Karpas-422 (cell line): Measurements from ENCODE around the gene ABCD3. TPM values are rescaled to one million over a fixed set of nuclear protein-coding genes. Genes with fewer than 3 reads are reported as not detected.
A peak's percentile ranks its signal among the peaks of the same experiment; 100 is the strongest.

ENCODE experiments used
- DNase-seq: peaks from one replicate; pipeline ENCODE4 v3.0.0-alpha.2; 2015
- H2AFZ ChIP-seq: fragments of 200-600 bp; sonication (generic); 2 replicates; pipeline ENCODE4 v1.6.1; 2014; ENCODE audit warnings: antibody characterized with exemption, low read length, mixed read lengths
- H3K27ac ChIP-seq: fragments of 200-600 bp; sonication (generic); 2 replicates; pipeline ENCODE4 v1.5.1; 2014; ENCODE audit warnings: mild to moderate bottlenecking, low read length, moderate library complexity
- H3K27me3 ChIP-seq: fragments of 200-600 bp; sonication (generic); 2 replicates; pipeline ENCODE4 v1.6.1; 2014; ENCODE audit warnings: low read length, mixed read lengths
- H3K36me3 ChIP-seq: fragments of 200-600 bp; sonication (generic); 2 replicates; pipeline ENCODE4 v1.6.1; 2014; ENCODE audit warnings: low read length, mixed read lengths; ENCODE audit not compliant: insufficient read depth
- H3K4me1 ChIP-seq: fragments of 200-600 bp; sonication (generic); 2 replicates; pipeline ENCODE4 v1.6.1; 2014; ENCODE audit warnings: mild to moderate bottlenecking, low read length, mixed read lengths
- H3K4me2 ChIP-seq: fragments of 200-600 bp; sonication (generic); 2 replicates; pipeline ENCODE4 v1.6.1; 2014; ENCODE audit warnings: low read length, low read depth, mild to moderate bottlenecking; ENCODE audit not compliant: poor library complexity, severe bottlenecking
- H3K4me3 ChIP-seq: fragments of 200-600 bp; sonication (generic); 2 replicates; pipeline ENCODE4 v1.5.1; 2014; ENCODE audit warnings: mild to moderate bottlenecking, antibody characterized with exemption, low read length, mixed read lengths
- H3K79me2 ChIP-seq: fragments of 200-600 bp; sonication (generic); 2 replicates; pipeline ENCODE4 v1.6.1; 2014; ENCODE audit warnings: mild to moderate bottlenecking, low read length, mixed read lengths
- H3K9ac ChIP-seq: fragments of 200-600 bp; sonication (generic); 2 replicates; pipeline ENCODE4 v1.6.0; 2014; ENCODE audit warnings: low read length
- H3K9me2 ChIP-seq: fragments of 200-600 bp; sonication (generic), shearing (Covaris generic); replicated peaks from 2 replicates; pipeline ENCODE4 v1.6.0; 2014; ENCODE audit warnings: mild to moderate bottlenecking, low read length, moderate library complexity; ENCODE audit not compliant: insufficient read depth
- H3K9me3 ChIP-seq: fragments of 300-700, 200-600 bp; sonication (generic); 2 replicates; pipeline ENCODE4 v1.6.1; 2014; ENCODE audit warnings: low read length, mixed read lengths
- H4K20me1 ChIP-seq: fragments of 200-600 bp; sonication (generic); 2 replicates; pipeline ENCODE4 v1.6.1; 2014; ENCODE audit warnings: mild to moderate bottlenecking, antibody characterized with exemption, low read length, low read depth; ENCODE audit not compliant: insufficient read depth
- total RNA-seq: library from RNA; depleted of rRNA; stranded (reverse); fragments of >200 nt; shearing (Covaris generic); gene quantifications from 2 replicates; pipeline ENCODE4 v1.2.3, GENCODE V29; 2014; ENCODE audit warnings: low replicate concordance

ABCD3 gene
- total RNA-seq, 1 experiment from 2014 or later, result 19.5 TPM

DNA sequence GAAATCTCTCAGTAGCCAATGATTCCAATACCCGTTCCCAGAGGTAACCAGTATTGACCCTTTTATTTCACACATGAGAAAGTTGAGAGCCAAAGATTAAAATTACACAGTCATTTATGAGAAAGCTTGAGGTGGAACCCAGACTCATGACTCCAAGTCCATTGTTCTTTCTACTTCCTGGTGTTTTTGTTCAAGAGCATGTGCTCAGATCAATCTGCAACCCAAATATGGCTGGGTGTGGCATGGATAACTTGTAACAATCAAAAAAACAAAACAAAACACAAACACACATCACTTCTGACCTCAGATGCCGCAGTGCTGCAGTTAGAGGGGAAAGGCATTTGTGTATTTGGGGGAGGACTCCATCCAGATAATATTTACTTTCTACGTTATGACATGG is 18.7 kb upstream of the ABCD3 start:
- H3K27ac ChIP-seq, result no peak overlapping the region
- H3K9ac ChIP-seq, result no peak overlapping the region
- H3K36me3 ChIP-seq, result no peaks in the 10 kb centered on the region
- H3K4me2 ChIP-seq, result no peak overlapping the region
- H3K4me3 ChIP-seq, result no peak overlapping the region
- H3K27me3 ChIP-seq, result no peaks in the 10 kb centered on the region
- no peak for DNase-seq
- H4K20me1 ChIP-seq, result no peaks in the 10 kb centered on the region
- no peaks in the 10 kb centered on the region for H3K9me3 ChIP-seq
- H3K4me1 ChIP-seq, result no peaks in the 10 kb centered on the region
- no peaks in the 10 kb centered on the region for H3K9me2 ChIP-seq
- H2AFZ ChIP-seq, result no peak overlapping the region
- no peaks in the 10 kb centered on the region for H3K79me2 ChIP-seq

- Histone ChIP-seq H4K20me1 (no peaks in the 10 kb centered on the region), H3K79me2 (no peaks in the 10 kb centered on the region), H3K9ac (no peak overlapping the region), H3K4me3 (no peak overlapping the region), H3K4me1 (no peaks in the 10 kb centered on the region), H3K9me2 (no peaks in the 10 kb centered on the region), H3K9me3 (no peaks in the 10 kb centered on the region), H2AFZ (no peak overlapping the region), H3K4me2 (no peak overlapping the region), H3K27me3 (no peaks in the 10 kb centered on the region), H3K27ac (no peak overlapping the region), H3K36me3 (no peaks in the 10 kb centered on the region)
- no peak for DNase-seq
These were observed 17.0 kb upstream of the ABCD3 start for GRCh38 chr1:94401206-94401605.

- no peaks in the 10 kb centered on the region for H3K36me3 ChIP-seq
- H3K4me2 ChIP-seq, result no peak overlapping the region
- H3K9me3 ChIP-seq, result no peaks in the 10 kb centered on the region
- no peak overlapping the region for H2AFZ ChIP-seq
- no peak overlapping the region for H3K9ac ChIP-seq
- H3K9me2 ChIP-seq, result no peaks in the 10 kb centered on the region
- no peak overlapping the region for H3K27ac ChIP-seq
- H3K27me3 ChIP-seq, result no peaks in the 10 kb centered on the region
- peaks cover 13% of the 10 kb centered on the region for H3K4me1 ChIP-seq
- no peak overlapping the region for H3K4me3 ChIP-seq
- DNase-seq, result no peak
- H3K79me2 ChIP-seq, result no peaks in the 10 kb centered on the region
- no peaks in the 10 kb centered on the region for H4K20me1 ChIP-seq
These were observed 11.7 kb upstream of the ABCD3 start for GRCh38 chr1:94406446-94406845.

GRCh38 chr1:94408104-94408830 is 9.9 kb upstream of the ABCD3 start:
- no peak overlapping the region for H3K9ac ChIP-seq
- no peak for DNase-seq
- no peaks in the 10 kb centered on the region for H3K79me2 ChIP-seq
- H4K20me1 ChIP-seq, result no peaks in the 10 kb centered on the region
- no peaks in the 10 kb centered on the region for H3K27me3 ChIP-seq
- H3K4me1 ChIP-seq, result peaks cover 28% of the 10 kb centered on the region
- no peaks in the 10 kb centered on the region for H3K9me2 ChIP-seq
- H3K9me3 ChIP-seq, result no peaks in the 10 kb centered on the region
- H3K4me3 ChIP-seq, result no peak overlapping the region
- no peaks in the 10 kb centered on the region for H3K36me3 ChIP-seq
- H3K27ac ChIP-seq, result no peak overlapping the region
- H2AFZ ChIP-seq, result no peak overlapping the region
- no peak overlapping the region for H3K4me2 ChIP-seq

- DNase-seq, result peak; percentile 65
- no peak overlapping the region for H3K4me3 ChIP-seq
- H3K79me2 ChIP-seq, result no peaks in the 10 kb centered on the region
- peak overlapping the region; percentile 49; the same call in 1 of the 2 replicates for H2AFZ ChIP-seq
- H3K4me2 ChIP-seq, result peak overlapping the region; percentile 37
- H4K20me1 ChIP-seq, result no peaks in the 10 kb centered on the region
- no peak overlapping the region for H3K9ac ChIP-seq
- peaks cover 35% of the 10 kb centered on the region for H3K4me1 ChIP-seq
- no peaks in the 10 kb centered on the region for H3K9me3 ChIP-seq
- H3K27me3 ChIP-seq, result no peaks in the 10 kb centered on the region
- no peaks in the 10 kb centered on the region for H3K36me3 ChIP-seq
- no peaks in the 10 kb centered on the region for H3K9me2 ChIP-seq
- H3K27ac ChIP-seq, result no peak overlapping the region
These were observed 7.0 kb upstream of the ABCD3 start for GRCh38 chr1:94411237-94411636.

DNA sequence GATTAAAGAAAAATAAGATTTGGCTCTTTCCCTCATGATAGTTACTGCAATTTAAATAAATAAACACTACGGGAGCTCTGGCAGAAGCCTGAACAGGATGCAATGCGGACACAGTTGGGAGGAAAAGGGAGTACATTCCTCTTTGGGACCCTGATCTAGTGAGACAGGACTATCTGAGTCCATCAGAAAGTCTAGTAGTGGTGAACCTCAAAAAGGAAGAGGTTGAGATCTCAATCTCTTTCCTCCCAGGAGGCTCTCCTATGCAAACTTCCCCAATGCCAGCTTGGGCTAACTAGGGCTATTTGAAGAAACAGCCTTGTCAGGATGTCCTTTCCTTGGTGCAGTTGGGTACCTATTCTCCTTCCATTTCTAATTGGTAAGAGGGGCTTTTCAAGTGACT is 4.9 kb upstream of the ABCD3 start:
- Histone ChIP-seq H3K27me3 (no peaks in the 10 kb centered on the region), H3K4me3 (no peak overlapping the region), H3K9ac (no peak overlapping the region), H3K4me1 (peaks cover 45% of the 10 kb centered on the region), H3K9me3 (no peaks in the 10 kb centered on the region), H2AFZ (no peak overlapping the region), H3K4me2 (peak overlapping the region; percentile 56), H3K79me2 (no peaks in the 10 kb centered on the region), H4K20me1 (no peaks in the 10 kb centered on the region), H3K27ac (no peak overlapping the region), H3K36me3 (no peaks in the 10 kb centered on the region), H3K9me2 (no peaks in the 10 kb centered on the region)
- DNase-seq, result no peak

DNA sequence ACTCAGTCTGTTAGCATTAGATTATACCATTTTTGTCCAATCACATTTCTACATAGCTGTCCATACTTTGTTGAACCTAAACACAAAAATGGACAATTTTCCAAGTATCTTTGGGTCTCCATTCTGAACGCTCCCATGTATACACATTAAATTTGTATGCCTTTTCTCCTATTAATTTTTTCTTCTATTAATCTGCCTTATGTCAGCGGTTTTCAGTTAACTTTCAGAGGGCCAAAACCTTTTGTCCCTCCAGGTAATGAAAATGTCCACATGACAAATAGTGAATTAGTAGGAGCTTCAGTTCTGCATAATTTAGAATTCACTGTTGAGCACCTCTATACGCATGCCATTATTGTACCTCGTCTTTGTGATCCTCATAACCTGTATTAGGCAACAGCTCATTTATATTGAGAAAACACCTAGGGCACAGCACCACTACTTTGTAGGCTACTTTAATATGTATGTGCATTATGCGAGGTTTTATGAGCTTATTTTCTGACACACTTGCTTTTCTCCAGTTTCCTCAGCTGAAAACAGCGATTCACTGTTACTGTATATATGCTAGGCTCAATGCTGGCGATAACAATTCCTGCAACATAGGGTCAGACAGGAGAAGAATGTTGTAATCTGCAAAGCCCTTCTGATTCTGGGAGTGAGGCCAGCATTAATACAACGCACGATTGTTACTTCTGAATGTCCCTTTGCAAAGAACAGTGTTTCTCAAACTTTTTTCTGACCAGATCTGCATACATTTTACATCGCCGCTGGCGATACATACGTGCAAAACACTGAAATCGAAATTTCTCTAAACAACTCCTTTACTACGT is 1.1 kb upstream of the ABCD3 start:
- Histone ChIP-seq H3K9me3 (no peaks in the 10 kb centered on the region), H3K36me3 (no peaks in the 10 kb centered on the region), H3K79me2 (peaks cover 10% of the 10 kb centered on the region), H4K20me1 (peaks cover 24% of the 10 kb centered on the region), H3K4me2 (peak overlapping the region; percentile 96), H3K9me2 (no peaks in the 10 kb centered on the region), H2AFZ (peak overlapping the region; percentile 40), H3K9ac (peak overlapping the region; percentile 74), H3K27me3 (no peaks in the 10 kb centered on the region; the same call in 1 of the 2 replicates), H3K4me1 (peaks cover 47% of the 10 kb centered on the region), H3K27ac (no peak overlapping the region), H3K4me3 (peak overlapping the region; percentile 90)
- no peak for DNase-seq

DNA sequence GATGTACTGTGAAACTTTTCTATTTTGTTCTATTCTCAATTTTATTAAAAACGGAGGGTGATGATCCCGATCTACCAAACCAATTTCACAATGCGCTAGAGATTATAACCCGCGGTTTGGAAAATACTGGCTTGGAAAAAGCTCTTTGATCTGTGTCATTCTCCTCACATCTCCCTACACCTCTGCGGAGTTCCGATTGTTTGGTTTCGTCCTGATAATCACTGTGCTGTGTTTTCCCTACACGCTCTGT is 536 bp upstream of the ABCD3 start:
- no peaks in the 10 kb centered on the region; the same call in 1 of the 2 replicates for H3K27me3 ChIP-seq
- H4K20me1 ChIP-seq, result peaks cover 29% of the 10 kb centered on the region
- no peaks in the 10 kb centered on the region for H3K9me2 ChIP-seq
- peak overlapping the region; percentile 74 for H3K9ac ChIP-seq
- H3K9me3 ChIP-seq, result no peaks in the 10 kb centered on the region
- no peak for DNase-seq
- peak overlapping the region; percentile 90 for H3K4me3 ChIP-seq
- H3K79me2 ChIP-seq, result peaks cover 10% of the 10 kb centered on the region
- H2AFZ ChIP-seq, result peak overlapping the region; percentile 40
- peak overlapping the region; percentile 96 for H3K4me2 ChIP-seq
- peaks cover 45% of the 10 kb centered on the region for H3K4me1 ChIP-seq
- H3K27ac ChIP-seq, result no peak overlapping the region
- no peaks in the 10 kb centered on the region for H3K36me3 ChIP-seq
